Endothelial cell of umbilical vein (primary cell): ENCODE measurements around the gene FOXRED2. TPM values are rescaled to one million over a fixed set of nuclear protein-coding genes. Genes with fewer than 3 reads are reported as not detected.

Source experiments
- BruUV-seq: library from RNA; stranded (reverse); fragments of 400-500 nt; replicated peaks from 2 replicates; lab custom pipeline; 2021; lab: Mats Ljungman, UMichigan
- CTCF ChIA-PET: fragments of 300-600, 350-600 bp; sonication (Branson Sonifier 250); formaldehyde crosslinking; loops from one replicate; lab custom pipeline; 2021; ENCODE audit warnings: antibody characterized with exemption, inconsistent platforms; lab: Charles Lee
- POLR2A ChIA-PET: fragments of 300-600, 350-600 bp; sonication (Branson Sonifier 250); formaldehyde crosslinking; loops from one replicate; lab custom pipeline; 2021; ENCODE audit warnings: antibody characterized with exemption, inconsistent platforms; lab: Charles Lee
- DNase-seq: peaks from one replicate; pipeline ENCODE4 v3.0.0-alpha.2; 2011; ENCODE audit warnings: low read depth, low spot score
- FAIRE-seq: peaks from 2 replicates; lab custom pipeline; 2011; peaks lifted over from hg19 to GRCh38; lab: Jason Lieb, UNC
- H2AFZ ChIP-seq: 2 replicates; pipeline ENCODE4 v1.6.0; 2012; ENCODE audit warnings: low read depth, low read length, control low read depth, inconsistent platforms
- H3K27ac ChIP-seq: 2 replicates; pipeline ENCODE4 v1.5.1; 2011; ENCODE audit warnings: low read depth, mild to moderate bottlenecking, control low read depth, low read length, moderate library complexity; ENCODE audit not compliant: insufficient read depth
- H3K27me3 ChIP-seq, 2 experiments: 2 replicates each; pipeline versions ENCODE4 v1.6.0 to v1.6.1; 2011; ENCODE audit warnings: low read length in 2 of 2, mixed read lengths in 1 of 2; ENCODE audit not compliant: control insufficient read depth in 2 of 2, insufficient read depth in 2 of 2
- H3K36me3 ChIP-seq, 2 experiments: 2 replicates in 1 of 2; 3 replicates in 1 of 2; pipeline ENCODE4 v1.5.1; 2011; ENCODE audit warnings: low read length in 2 of 2, mild to moderate bottlenecking in 1 of 2, moderate library complexity in 1 of 2; ENCODE audit not compliant: control insufficient read depth in 2 of 2, insufficient read depth in 2 of 2; ENCODE audit errors: extremely low read depth in 1 of 2
- H3K4me1 ChIP-seq: 3 replicates; pipeline ENCODE4 v1.5.1; 2011; ENCODE audit warnings: mild to moderate bottlenecking, low read length; ENCODE audit not compliant: control insufficient read depth, insufficient read depth; ENCODE audit errors: extremely low read depth
- H3K4me2 ChIP-seq: 2 replicates; pipeline ENCODE4 v1.6.1; 2011; ENCODE audit warnings: low read length, control low read depth, mixed read lengths; ENCODE audit not compliant: insufficient read depth
- H3K4me3 ChIP-seq, 3 experiments: fragments of 200-600 bp in 1 of 3; sonication (generic), shearing (Covaris generic) in 1 of 3; replicated peaks in 1 of 3; 2 replicates each; pipeline ENCODE4 v1.5.1; 2011 to 2016; ENCODE audit warnings: control low read depth in 3 of 3, low read length in 3 of 3, mild to moderate bottlenecking in 2 of 3, inconsistent platforms in 1 of 3, low read depth in 1 of 3, moderate library complexity in 1 of 3; ENCODE audit not compliant: insufficient read depth in 1 of 3
- H3K79me2 ChIP-seq: 2 replicates; pipeline ENCODE4 v1.6.0; 2012; ENCODE audit warnings: low read length, inconsistent platforms; ENCODE audit not compliant: control insufficient read depth, insufficient read depth
- H3K9ac ChIP-seq: replicated peaks from 2 replicates; pipeline ENCODE3; 2011; ENCODE audit warnings: low read length, control low read depth; ENCODE audit not compliant: insufficient read depth; ENCODE audit errors: extremely low read depth
- H3K9me1 ChIP-seq: replicated peaks from 3 replicates; pipeline ENCODE4 v1.6.0; 2011; ENCODE audit warnings: mild to moderate bottlenecking, low read length; ENCODE audit not compliant: control insufficient read depth, insufficient read depth; ENCODE audit errors: extremely low read depth
- H3K9me3 ChIP-seq: replicated peaks from 2 replicates; pipeline ENCODE4 v1.5.1; 2012; ENCODE audit warnings: low read length, inconsistent platforms; ENCODE audit not compliant: control insufficient read depth, insufficient read depth
- H4K20me1 ChIP-seq: replicated peaks from 2 replicates; pipeline ENCODE3; 2011; ENCODE audit warnings: mild to moderate bottlenecking, low read length; ENCODE audit not compliant: control insufficient read depth, insufficient read depth; ENCODE audit errors: extremely low read depth
- CTCF ChIP-seq, 2 donors: IDR thresholded peaks; 1 replicate in 1 of 2; 2 replicates in 1 of 2; pipeline ENCODE4 v1.5.1; 2011; ENCODE audit warnings: low read length in 2 of 2, mild to moderate bottlenecking in 2 of 2, moderate library complexity in 2 of 2, control low read depth in 1 of 2, inconsistent platforms in 1 of 2, low read depth in 1 of 2; ENCODE audit not compliant: insufficient read depth in 1 of 2; ENCODE audit errors: extremely low read depth in 1 of 2
- GATA2 ChIP-seq: IDR thresholded peaks from 2 replicates; pipeline ENCODE4 v1.7.0; 2011; ENCODE audit warnings: low read depth, mild to moderate bottlenecking, moderate library complexity, mixed read lengths, low read length; ENCODE audit not compliant: insufficient read length, insufficient read depth
- dilution Hi-C: fragments of 300-500 bp; cut with MboI; formaldehyde crosslinking; loops from one replicate; pipeline ENCODE4 v1.15.0; 2019; ENCODE audit warnings: low sequenced_read_pairs; ENCODE audit not compliant: extremely low pct_ligation_motif_present
- intact Hi-C: fragments of 100-400 bp; cut with micrococcal nuclease; formaldehyde crosslinking; loops from one replicate; pipeline ENCODE4 v1.10.0; 2022
- polyA plus RNA-seq, 4 experiments: library from polyadenylated mRNA; depleted of rRNA in 3 of 4; stranded (reverse) in 3 of 4; unstranded in 1 of 4; fragments of >200 nt; gene quantifications; 2 replicates each; pipeline versions ENCODE4 v1.2.1 to v1.2.3, GENCODE V29; 2011 to 2012; ENCODE audit warnings: missing spikeins in 1 of 4
- total RNA-seq: library from RNA; stranded (reverse); gene quantifications from 2 replicates; pipeline ENCODE4 v1.2.3, GENCODE V29; 2021

The FOXRED2 gene
- total and polyA plus RNA-seq, 2 donors (not counting 3 experiments of a cell fraction or from before 2014, with no cell fraction given): 8.4 to 20.4 TPM

GRCh38 chr22:36470162-36470993, 36.5 kb downstream of the FOXRED2 start:
- intact Hi-C loops: loop anchor here (1.0 kb wide), 1 partner anchor 169 kb away; no protein-coding TSS in a partner anchor
- peaks cover 35% of the 10 kb centered on the region for H3K4me1 ChIP-seq
- no peak for TF ChIP-seq GATA2
- TF ChIP-seq CTCF (IDR thresholded peaks at IDR 0.05; ENCODE audit: extremely low read depth in 1 of 2, insufficient read depth in 1 of 2, low read depth in 1 of 2, low read length in 2 of 2): peak; percentile 90 to 97
- H3K79me2 ChIP-seq: peaks cover 5% of the 10 kb centered on the region
- POLR2A ChIA-PET: interaction anchor here (0.6 to 1.6 kb wide), 7 partner anchors 10 to 155 kb away, joined by 3 to 7 read pairs (median 3); partner anchors contain the start of genes MYH9 and TXN2
- dilution Hi-C loops: no loop called here
- no peaks in the 10 kb centered on the region for H3K9me1 ChIP-seq
- no peak overlapping the region for H3K4me3 ChIP-seq
- peak; percentile 98 for FAIRE-seq
- H3K4me2 ChIP-seq: no peak overlapping the region
- H3K27ac ChIP-seq: peak overlapping the region; percentile 26
- no peak overlapping the region for H2AFZ ChIP-seq
- peak; percentile 81 for DNase-seq
- peaks cover 0 to 15% of the 10 kb centered on the region in 2 experiments for H3K36me3 ChIP-seq
- H4K20me1 ChIP-seq: no peaks in the 10 kb centered on the region
- CTCF ChIA-PET: interaction anchor here (0.5 to 5.3 kb wide), 65 partner anchors 9 to 278 kb away, joined by 3 to 68 read pairs (median 5); partner anchors contain the start of genes MYH9 and TXN2
- H3K27me3 ChIP-seq: no peaks in the 10 kb centered on the region
- H3K9ac ChIP-seq: no peak overlapping the region
- no peaks in the 10 kb centered on the region for H3K9me3 ChIP-seq
- BruUV-seq: no TSS peak
